Breast epithelium (tissue), 4 donors: ENCODE results near the gene FAM168B. TPM values are rescaled to one million over a fixed set of nuclear protein-coding genes. Genes with fewer than 3 reads are reported as not detected.

Experiments
- DNase-seq, 2 donors: peaks; one replicate each; pipeline ENCODE4 v3.0.0-alpha.2; 2019; ENCODE audit warnings: low spot score in 2 of 2
- H3K27ac ChIP-seq, 2 donors: fragments of 200-600 bp; sonication (generic) in 1 of 2; one replicate each; pipeline ENCODE4 v1.5.1; 2016 to 2019; ENCODE audit warnings: mild to moderate bottlenecking in 1 of 2
- H3K27me3 ChIP-seq, 2 donors: fragments of 200-600 bp; sonication (generic) in 1 of 2; one replicate each; pipeline versions ENCODE4 v1.5.1 to v1.6.0; 2017 to 2019; ENCODE audit warnings: control low read depth in 1 of 2, mild to moderate bottlenecking in 1 of 2
- H3K36me3 ChIP-seq: fragments of 200-600 bp; one replicate; pipeline ENCODE4 v1.5.1; 2019
- H3K4me1 ChIP-seq, 2 donors: fragments of 200-600 bp; sonication (generic); one replicate each; pipeline ENCODE4 v1.5.1; 2016 to 2019; ENCODE audit warnings: control low read depth in 1 of 2
- H3K4me3 ChIP-seq, 3 donors: fragments of 200-600 bp; sonication (generic); 1 replicate in 2 of 3; 2 replicates in 1 of 3; pipeline ENCODE4 v1.5.1; 2016 to 2019; ENCODE audit warnings: mild to moderate bottlenecking in 3 of 3, moderate library complexity in 2 of 3
- H3K9me3 ChIP-seq, 2 donors: fragments of 200-600 bp; sonication (generic) in 1 of 2; one replicate each; pipeline ENCODE4 v1.5.1; 2016 to 2019; ENCODE audit warnings: control low read depth in 1 of 2
- CTCF ChIP-seq, 3 donors: fragments of 450-650 bp; IDR thresholded peaks; one replicate each; pipeline ENCODE4 v1.5.1; 2016 to 2017; ENCODE audit warnings: antibody characterized with exemption in 3 of 3, mild to moderate bottlenecking in 3 of 3, moderate library complexity in 3 of 3
- POLR2A ChIP-seq: fragments of 450-650 bp; IDR thresholded peaks from one replicate; pipeline ENCODE4 v1.6.1; 2016; ENCODE audit warnings: antibody characterized with exemption, mild to moderate bottlenecking, moderate library complexity
- POLR2AphosphoS5 ChIP-seq, 3 donors: sonication (generic); formaldehyde crosslinking; IDR thresholded peaks; one replicate each; pipeline ENCODE4 v1.6.1; 2017; ENCODE audit warnings: antibody characterized with exemption in 3 of 3
- intact Hi-C: fragments of 100-400 bp; cut with DNase I; formaldehyde crosslinking; loops from one replicate; pipeline ENCODE4 v1.15.1; 2023; ENCODE audit warnings: low total_unique reads
- total RNA-seq, 3 donors: library from RNA; depleted of rRNA; stranded (reverse); fragments of >200 nt; gene quantifications; one replicate each; pipeline ENCODE4 v1.1.0, GENCODE V29; 2016

FAM168B gene
- total RNA-seq, 3 donors from 2014 or later = 69.2 to 122 (median 111) TPM

DNA sequence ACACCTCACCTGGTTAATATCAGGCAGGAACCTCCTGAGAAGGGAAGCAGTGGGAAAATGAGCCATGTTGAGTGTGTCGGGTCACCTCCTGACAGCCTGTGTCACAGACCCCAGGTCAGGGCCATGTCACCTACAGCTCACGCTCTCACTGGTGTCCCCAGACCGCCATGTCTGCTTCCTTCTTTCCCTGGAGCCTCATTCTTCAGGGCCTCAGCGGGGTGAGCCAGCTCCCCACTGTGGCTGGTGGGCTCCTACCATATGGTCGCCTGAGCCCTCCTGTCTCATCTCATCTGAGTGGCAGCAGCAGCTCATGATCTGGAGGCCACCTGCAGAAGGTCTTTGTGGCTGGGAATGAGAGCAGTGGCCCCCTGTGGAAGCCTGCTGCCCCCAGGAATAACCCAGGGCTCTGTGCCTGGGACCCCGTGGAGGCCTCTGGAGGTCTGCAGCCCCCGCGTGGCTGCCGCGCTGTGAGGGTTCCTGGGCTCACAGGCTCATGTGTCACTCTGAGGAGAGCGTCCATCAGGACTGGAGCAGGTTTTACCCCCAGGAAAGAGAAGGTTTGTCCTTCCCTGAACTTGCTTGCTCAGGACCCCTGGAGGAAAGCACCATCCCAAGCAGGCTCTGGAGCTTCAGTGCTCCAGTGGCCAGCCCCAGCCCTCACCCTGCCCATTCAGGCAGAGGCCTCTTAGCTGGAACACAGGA lies 56.4 kb downstream of the FAM168B start:
- peaks cover 0 to 17% of the 10 kb centered on the region in 2 donors for H3K27me3 ChIP-seq
- H3K27ac ChIP-seq = no peak overlapping the region
- no peaks in the 10 kb centered on the region for H3K4me1 ChIP-seq
- no peak overlapping the region for H3K4me3 ChIP-seq
- intact Hi-C loops = no loop called here
- TF ChIP-seq CTCF (IDR thresholded peaks at IDR 0.05) = no peak
- TF ChIP-seq POLR2AphosphoS5 (IDR thresholded peaks at IDR 0.05) = no peak
- no peak for TF ChIP-seq POLR2A
- DNase-seq = peak in 1 of 2 donors; percentile 19
- H3K36me3 ChIP-seq = no peaks in the 10 kb centered on the region
- H3K9me3 ChIP-seq = no peaks in the 10 kb centered on the region

- H3K4me3 ChIP-seq = no peak overlapping the region
- H3K27me3 ChIP-seq = peaks cover 0 to 17% of the 10 kb centered on the region in 2 donors
- peak in 1 of 2 donors; percentile 3 for DNase-seq
- H3K27ac ChIP-seq = no peak overlapping the region
- no peaks in the 10 kb centered on the region for H3K9me3 ChIP-seq
- H3K36me3 ChIP-seq = no peaks in the 10 kb centered on the region
- no peaks in the 10 kb centered on the region for H3K4me1 ChIP-seq
- TF ChIP-seq POLR2A = no peak
- TF ChIP-seq CTCF (IDR thresholded peaks at IDR 0.05) = no peak
- no peak for TF ChIP-seq POLR2AphosphoS5 (IDR thresholded peaks at IDR 0.05)
- intact Hi-C loops = no loop called here
Measured at GRCh38 chr2:131036269-131036668, 57.0 kb downstream of the FAM168B start.

- intact Hi-C loops = no loop called here
- no peak for DNase-seq
- Histone ChIP-seq H3K9me3 (no peaks in the 10 kb centered on the region), H3K36me3 (no peaks in the 10 kb centered on the region), H3K4me1 (no peaks in the 10 kb centered on the region), H3K4me3 (peak overlapping the region; percentile 47 to 67 (median 53)), H3K27ac (no peak overlapping the region), H3K27me3 (peaks cover 0 to 17% of the 10 kb centered on the region in 2 donors)
- TF ChIP-seq POLR2AphosphoS5 (IDR thresholded peaks at IDR 0.05) (no peak), POLR2A (no peak), CTCF (IDR thresholded peaks at IDR 0.05) (no peak)
Measured at GRCh38 chr2:131035826-131036231, 57.4 kb downstream of the FAM168B start.

DNA sequence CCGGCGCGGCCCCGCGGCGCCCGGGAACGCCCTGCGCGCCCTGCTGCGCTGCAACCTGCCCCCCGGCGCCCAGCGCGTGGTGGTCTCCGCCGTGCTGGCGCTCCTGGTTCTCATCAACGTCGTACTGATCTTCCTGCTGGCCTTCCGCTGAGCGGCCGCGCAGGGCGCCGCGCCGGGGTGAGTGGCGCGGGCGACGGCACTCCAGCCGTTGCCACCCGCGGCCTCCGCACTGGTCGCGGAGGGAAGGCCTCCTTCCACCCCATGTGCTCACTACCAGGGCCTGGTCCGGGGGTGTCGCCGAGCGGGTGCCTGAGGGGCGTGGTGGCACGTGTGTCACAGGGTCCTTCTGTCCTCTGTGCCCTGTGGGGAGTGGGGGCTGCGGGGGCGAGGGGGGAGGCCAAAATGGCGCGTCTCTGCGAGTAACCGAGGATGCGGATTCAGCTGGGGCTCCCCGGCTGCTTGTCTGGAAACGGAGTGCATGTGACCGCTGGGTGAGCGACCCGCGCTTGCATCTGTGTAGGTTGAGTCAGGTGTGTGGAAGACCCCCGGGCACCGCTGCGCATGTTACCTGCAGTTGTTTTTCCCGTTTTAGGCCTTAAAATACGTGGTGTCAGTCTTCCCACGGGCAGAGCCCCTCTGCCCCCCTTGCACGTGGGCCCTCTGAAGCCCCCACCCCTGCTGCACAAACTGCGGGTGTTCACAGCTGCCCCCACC lies 58.0 kb downstream of the FAM168B start:
- no peak overlapping the region for H3K27ac ChIP-seq
- no peaks in the 10 kb centered on the region for H3K9me3 ChIP-seq
- peaks cover 0 to 17% of the 10 kb centered on the region in 2 donors for H3K27me3 ChIP-seq
- TF ChIP-seq POLR2A (no peak), POLR2AphosphoS5 (IDR thresholded peaks at IDR 0.05) (no peak), CTCF (IDR thresholded peaks at IDR 0.05) (no peak)
- peak in 1 of 2 donors; percentile 36 for DNase-seq
- intact Hi-C loops = no loop called here
- H3K4me1 ChIP-seq = no peaks in the 10 kb centered on the region
- no peaks in the 10 kb centered on the region for H3K36me3 ChIP-seq
- H3K4me3 ChIP-seq = peak overlapping the region; percentile 47 to 67 (median 53)
